ENCODE results near the gene GALNT17.

- TF ChIP-seq MYNN (tag by site-specific recombination; IDR thresholded peaks at IDR 0.05; ENCODE audit: borderline replicate concordance) (no peak), ZNF280C (tag by site-specific recombination; IDR thresholded peaks at IDR 0.05) (no peak), KLF7 (tag by site-specific recombination; IDR thresholded peaks at IDR 0.05; ENCODE audit: borderline replicate concordance) (no peak)
Observed at GRCh38 chr7:71679480-71679879, 547.5 kb downstream of the GALNT17 start.

Data from HEK293 (cell line).